Large intestine (tissue), 3 donors: Measurements from ENCODE around the gene ANKRA2. TPM values are rescaled to one million over a fixed set of nuclear protein-coding genes. Genes with fewer than 3 reads are reported as not detected.
"Not testable (repeated sequence)": the region's sequence is repeated elsewhere in the genome, so short reads cannot be mapped to it uniquely, and the experiment has no call there.

Experiments
- DNase-seq, 2 donors: peaks; one replicate each; pipeline versions ENCODE4 v3.0.0 to v3.0.0-alpha.2; 2013
- H3K27ac ChIP-seq: one replicate; pipeline ENCODE4 v1.5.1; 2013; ENCODE audit warnings: low read length
- H3K27me3 ChIP-seq: 2 replicates; pipeline ENCODE4 v1.6.1; 2013; ENCODE audit warnings: low read length; ENCODE audit not compliant: control insufficient read depth, insufficient read depth
- H3K36me3 ChIP-seq: 2 replicates; pipeline ENCODE4 v1.6.1; 2013; ENCODE audit warnings: low read length; ENCODE audit not compliant: control insufficient read depth, insufficient read depth
- H3K4me1 ChIP-seq: one replicate; pipeline ENCODE4 v1.6.1; 2013; ENCODE audit warnings: low read length; ENCODE audit not compliant: control insufficient read depth, insufficient read depth
- H3K4me3 ChIP-seq: one replicate; pipeline ENCODE4 v1.5.1; 2013; ENCODE audit warnings: low read length
- H3K9me3 ChIP-seq: one replicate; pipeline ENCODE4 v1.6.1; 2013; ENCODE audit warnings: mild to moderate bottlenecking, low read depth, low read length, moderate library complexity; ENCODE audit not compliant: control insufficient read depth
- WGBS: methylation state at CpG from one replicate; pipeline ENCODE4 v1.1.5; 2013; ENCODE audit warnings: low lambda C conversion rate; ENCODE audit not compliant: insufficient coverage; 5-methylcytosine and 5-hydroxymethylcytosine counted together
- polyA plus RNA-seq: library from polyadenylated mRNA; unstranded; fragments of 120-200 nt; gene quantifications from one replicate; pipeline ENCODE4 v1.2.1, GENCODE V29; 2013

ANKRA2 gene
- polyA plus RNA-seq, 1 donor: 38.7 TPM

DNA sequence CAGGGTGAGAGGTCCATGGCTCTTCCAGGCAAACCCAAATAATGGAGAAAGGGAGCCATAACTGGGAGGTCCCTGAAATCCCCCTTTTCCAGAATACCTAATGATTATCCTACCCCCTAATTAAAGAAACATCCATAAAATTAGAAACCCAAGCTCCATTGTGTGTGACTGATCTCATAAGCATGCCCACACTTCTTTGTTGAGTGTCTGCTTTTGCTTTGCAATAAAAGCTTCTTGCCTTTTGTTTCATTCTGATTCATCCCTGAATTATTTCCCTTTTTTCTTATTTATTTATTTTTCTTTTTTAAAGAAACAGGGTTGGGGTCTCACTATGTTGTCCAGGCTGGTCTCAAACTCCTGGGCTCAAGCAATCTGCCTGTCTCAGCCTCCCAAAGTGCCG, 34.1 kb downstream of the ANKRA2 start:
- no peaks in the 10 kb centered on the region for H3K9me3 ChIP-seq
- no CpG with 5 or more reads among the region's 1 CpG for WGBS

GRCh38 chr5:73529081-73529480, 36.4 kb downstream of the ANKRA2 start:
- WGBS: 71% methylated on average over 1 of the region's 1 CpG
- Histone ChIP-seq H3K27ac (no peak overlapping the region), H3K27me3 (no peaks in the 10 kb centered on the region), H3K9me3 (no peaks in the 10 kb centered on the region), H3K36me3 (no peaks in the 10 kb centered on the region), H3K4me1 (no peaks in the 10 kb centered on the region), H3K4me3 (no peak overlapping the region)
- no peak for DNase-seq

More for the DNA sequence above, 34.1 kb downstream of the ANKRA2 start:
- Histone ChIP-seq H3K27ac (no peak overlapping the region), H3K36me3 (no peaks in the 10 kb centered on the region), H3K27me3 (peaks cover 2% of the 10 kb centered on the region), H3K4me1 (no peaks in the 10 kb centered on the region), H3K4me3 (no peak overlapping the region)
- DNase-seq: no peak

GRCh38 chr5:73528248-73528647, 37.2 kb downstream of the ANKRA2 start:
- Histone ChIP-seq H3K4me3 (no peak overlapping the region), H3K9me3 (no peaks in the 10 kb centered on the region), H3K36me3 (no peaks in the 10 kb centered on the region), H3K27me3 (no peaks in the 10 kb centered on the region), H3K27ac (no peak overlapping the region), H3K4me1 (no peaks in the 10 kb centered on the region)
- no peak for DNase-seq
- 86% methylated on average over 1 of the region's 3 CpGs for WGBS

- no peaks in the 10 kb centered on the region for H3K4me1 ChIP-seq
- no peak for DNase-seq
- no CpG with 5 or more reads among the region's 3 CpGs for WGBS
- no peaks in the 10 kb centered on the region for H3K36me3 ChIP-seq
- no peaks in the 10 kb centered on the region for H3K27me3 ChIP-seq
- no peak overlapping the region for H3K4me3 ChIP-seq
- no peak overlapping the region for H3K27ac ChIP-seq
- H3K9me3 ChIP-seq: no peaks in the 10 kb centered on the region
These were observed 39.7 kb downstream of the ANKRA2 start for GRCh38 chr5:73525606-73526203.

GRCh38 chr5:73523861-73524260, 41.6 kb downstream of the ANKRA2 start:
- no peak overlapping the region for H3K4me3 ChIP-seq
- H3K36me3 ChIP-seq: no peaks in the 10 kb centered on the region
- H3K9me3 ChIP-seq: no peaks in the 10 kb centered on the region
- H3K27ac ChIP-seq: no peak overlapping the region
- no peak for DNase-seq
- no peaks in the 10 kb centered on the region for H3K4me1 ChIP-seq
- H3K27me3 ChIP-seq: no peaks in the 10 kb centered on the region
- no CpG with 5 or more reads among the region's 1 CpG for WGBS

GRCh38 chr5:73522989-73523388, 42.5 kb downstream of the ANKRA2 start:
- no peaks in the 10 kb centered on the region for H3K9me3 ChIP-seq
- H3K4me1 ChIP-seq: no peaks in the 10 kb centered on the region
- no peak for DNase-seq
- no peak overlapping the region for H3K27ac ChIP-seq
- H3K36me3 ChIP-seq: no peaks in the 10 kb centered on the region
- H3K4me3 ChIP-seq: no peak overlapping the region
- H3K27me3 ChIP-seq: no peaks in the 10 kb centered on the region
- no CpG with 5 or more reads among the region's 7 CpGs for WGBS

GRCh38 chr5:73519531-73520283, 45.7 kb downstream of the ANKRA2 start:
- peak; percentile 57 to 70 for DNase-seq
- WGBS: 100% methylated on average over 1 of the region's 16 CpGs
- H3K4me1 ChIP-seq: no peaks in the 10 kb centered on the region
- no peak overlapping the region for H3K4me3 ChIP-seq
- no peaks in the 10 kb centered on the region for H3K27me3 ChIP-seq
- H3K9me3 ChIP-seq: no peaks in the 10 kb centered on the region
- H3K36me3 ChIP-seq: no peaks in the 10 kb centered on the region
- no peak overlapping the region for H3K27ac ChIP-seq

DNA sequence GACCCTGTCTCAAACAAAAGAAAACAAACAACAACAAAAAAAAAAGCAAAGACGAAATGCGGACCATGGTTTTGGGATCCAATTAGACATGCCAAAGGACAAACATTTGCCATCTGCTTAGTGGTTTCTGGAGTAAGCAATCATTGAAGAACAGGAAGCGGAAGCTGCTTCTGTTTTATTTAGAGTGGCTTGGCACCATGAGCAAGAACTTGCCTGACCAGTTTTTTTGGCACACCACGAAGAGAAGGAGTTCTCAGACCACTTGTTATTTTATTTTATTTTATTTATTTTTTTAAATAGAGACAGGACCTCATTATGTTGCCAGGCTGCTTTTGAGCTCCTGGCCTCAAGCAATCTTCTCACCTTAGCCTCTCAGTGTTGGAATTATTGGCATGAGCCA, 50.2 kb downstream of the ANKRA2 start:
- Histone ChIP-seq H3K27ac (no peak overlapping the region), H3K36me3 (no peaks in the 10 kb centered on the region), H3K27me3 (no peaks in the 10 kb centered on the region), H3K9me3 (no peaks in the 10 kb centered on the region), H3K4me3 (no peak overlapping the region), H3K4me1 (no peaks in the 10 kb centered on the region)
- DNase-seq: no peak
- WGBS: 81% methylated on average over 2 of the region's 4 CpGs

DNA sequence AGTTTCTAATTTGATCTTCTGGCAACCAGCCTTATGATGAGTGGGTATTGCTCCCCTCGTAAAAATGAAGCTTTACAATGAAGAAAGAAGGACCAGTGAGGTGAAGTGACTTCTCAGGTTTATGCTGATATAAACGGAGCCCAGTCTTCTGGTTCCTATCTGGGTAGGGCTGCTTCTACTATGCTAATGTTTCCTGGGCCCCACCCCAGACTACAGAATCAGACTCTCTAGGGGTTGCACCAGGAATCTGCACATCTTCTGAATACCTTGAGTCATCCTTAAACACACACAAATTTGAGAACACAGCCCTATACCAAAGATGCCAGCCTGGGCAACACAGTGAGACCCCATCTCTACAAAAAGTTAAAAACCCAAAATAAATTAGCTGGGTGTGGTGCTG, 51.0 kb downstream of the ANKRA2 start:
- no peak for DNase-seq
- no peaks in the 10 kb centered on the region for H3K27me3 ChIP-seq
- H3K9me3 ChIP-seq: no peaks in the 10 kb centered on the region
- H3K27ac ChIP-seq: no peak overlapping the region
- H3K4me1 ChIP-seq: no peaks in the 10 kb centered on the region
- H3K36me3 ChIP-seq: no peaks in the 10 kb centered on the region
- H3K4me3 ChIP-seq: no peak overlapping the region
- 80% methylated on average over 1 of the region's 2 CpGs for WGBS

- no peak overlapping the region for H3K4me3 ChIP-seq
- no peak overlapping the region for H3K27ac ChIP-seq
- no peaks in the 10 kb centered on the region for H3K4me1 ChIP-seq
- no CpG with 5 or more reads among the region's 3 CpGs for WGBS
- H3K36me3 ChIP-seq: no peaks in the 10 kb centered on the region
- H3K9me3 ChIP-seq: no peaks in the 10 kb centered on the region
- no peaks in the 10 kb centered on the region for H3K27me3 ChIP-seq
- peak in 1 of 2 donors; percentile 14 for DNase-seq
These were observed 51.4 kb downstream of the ANKRA2 start for GRCh38 chr5:73513996-73514395.

DNA sequence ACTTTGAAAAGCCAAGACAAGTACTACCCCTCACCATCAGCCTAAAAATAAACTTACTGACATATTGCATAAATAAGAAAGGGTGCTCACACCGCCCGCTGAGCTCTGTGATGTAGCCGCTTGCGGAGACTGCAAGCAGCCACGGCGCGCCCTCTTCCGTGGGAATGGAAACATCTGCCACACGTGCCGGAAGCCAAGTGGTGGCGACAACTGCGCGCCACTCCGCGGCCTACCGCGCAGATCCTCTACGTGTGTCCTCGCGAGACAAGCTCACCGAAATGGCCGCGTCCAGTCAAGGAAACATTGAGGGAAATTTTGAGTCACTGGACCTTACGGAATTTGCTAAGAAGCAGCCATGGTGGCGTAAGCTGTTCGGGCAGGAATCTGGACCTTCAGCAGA, 56.9 kb downstream of the ANKRA2 start:
- not testable (repeated sequence) for H3K27ac ChIP-seq, H3K4me1 ChIP-seq, H3K27me3 ChIP-seq, H3K4me3 ChIP-seq, H3K9me3 ChIP-seq, DNase-seq
- 100% methylated on average over 1 of the region's 26 CpGs for WGBS
- H3K36me3 ChIP-seq: peaks cover 24% of the 10 kb centered on the region
